Kidney (tissue), 14 donors: Measurements from ENCODE around the gene FNDC7. TPM values are rescaled to one million over a fixed set of nuclear protein-coding genes. Genes with fewer than 3 reads are reported as not detected.

Source experiments
- DNase-seq, 5 donors: peaks; one replicate each; pipeline ENCODE4 v3.0.0-alpha.2; 2013 to 2020
- FAIRE-seq: peaks from 2 replicates; lab custom pipeline; 2012; peaks lifted over from hg19 to GRCh38; lab: Jason Lieb, UNC
- H3K27ac ChIP-seq, 2 donors: one replicate each; pipeline ENCODE4 v1.7.0; 2013; ENCODE audit warnings: low read depth in 2 of 2, low read length in 2 of 2, inconsistent platforms in 1 of 2
- H3K27me3 ChIP-seq: one replicate; pipeline ENCODE4 v1.7.1; 2013; ENCODE audit warnings: low read length, inconsistent platforms; ENCODE audit not compliant: control insufficient read depth, insufficient read depth
- H3K36me3 ChIP-seq, 3 donors: one replicate each; pipeline versions ENCODE4 v1.7.0 to v1.7.1; 2013; ENCODE audit warnings: low read length in 3 of 3, control low read depth in 1 of 3, inconsistent platforms in 1 of 3; ENCODE audit not compliant: insufficient read depth in 3 of 3, control insufficient read depth in 2 of 3
- H3K4me1 ChIP-seq, 3 donors: one replicate each; pipeline versions ENCODE4 v1.7.0 to v1.7.1; 2013; ENCODE audit warnings: low read length in 3 of 3, inconsistent platforms in 1 of 3, low read depth in 1 of 3; ENCODE audit not compliant: control insufficient read depth in 2 of 3, insufficient read depth in 2 of 3
- H3K4me3 ChIP-seq, 3 donors: one replicate each; pipeline versions ENCODE4 v1.7.0 to v1.8.1; 2013; ENCODE audit warnings: low read length in 3 of 3, control low read depth in 1 of 3, inconsistent platforms in 1 of 3
- H3K9ac ChIP-seq, 3 donors: one replicate each; pipeline versions ENCODE4 v1.7.0 to v1.7.1; 2013; ENCODE audit warnings: low read length in 3 of 3, control low read depth in 1 of 3, inconsistent platforms in 1 of 3
- H3K9me3 ChIP-seq, 3 donors: one replicate each; pipeline versions ENCODE4 v1.7.0 to v1.7.1; 2013; ENCODE audit warnings: low read length in 3 of 3, control low read depth in 1 of 3, inconsistent platforms in 1 of 3; ENCODE audit not compliant: control insufficient read depth in 2 of 3, insufficient read depth in 1 of 3
- intact Hi-C: fragments of 100-400 bp; cut with DNase I; formaldehyde crosslinking; loops from one replicate; pipeline ENCODE4 v1.11.1; 2022
- polyA plus RNA-seq: library from polyadenylated mRNA; stranded (reverse); fragments of 350-450 nt; fragmentation: Illumina TruSeq; extraction: RNeasy Lipid Tissue Mini Kit (QIAGEN cat#74804); gene quantifications from one replicate; pipeline ENCODE4 v1.2.3, GENCODE V29; 2014; ENCODE audit warnings: low read depth, low replicate concordance; ENCODE audit not compliant: insufficient read depth
- total RNA-seq: library from RNA; stranded (reverse); fragmentation: NEBNext Ultra II Directional; extraction: Animal tissue kit (Norgen Biotek cat#: 25700); gene quantifications from one replicate; pipeline ENCODE4 v1.2.1, GENCODE V29; 2021
- TF ChIP-seq, protein P1 (sequence below): IDR thresholded peaks from 3 replicates; pipeline ENCODE4 v1.5.1; 2012; ENCODE audit warnings: mild to moderate bottlenecking, moderate library complexity, borderline replicate concordance; ENCODE audit not compliant: insufficient read depth; ENCODE audit errors: extremely low read depth
- donor health status: control.
- donor health status: control.
- donor health status: control.
- donor health status: control.
- donor health status: control.
- donor health status: DM: yes; HTN: yes; CAD: no.
- donor health status: Normal renal cell carcinoma (clear cell type).

Gene FNDC7
- total and polyA plus RNA-seq, 2 donors from 2014 or later, result not detected

DNA sequence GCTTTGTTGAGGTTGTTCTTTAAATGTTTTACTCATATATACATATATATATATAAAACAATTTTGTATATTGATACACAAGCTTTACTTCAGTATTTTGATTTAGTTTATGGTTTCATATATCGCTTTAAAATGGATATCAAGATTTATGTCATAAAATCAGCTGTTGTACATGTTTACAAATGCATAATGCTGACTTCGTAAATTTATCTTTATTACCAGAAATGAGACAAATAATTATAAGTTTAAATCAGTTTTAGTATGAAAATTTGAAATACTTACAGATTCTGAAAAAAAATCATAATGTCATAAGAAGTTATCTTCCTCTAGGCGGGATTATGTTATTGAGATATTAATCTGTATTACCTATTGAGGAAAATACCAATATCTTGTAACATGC lies 40.7 kb downstream of the FNDC7 start:
- Histone ChIP-seq H3K27ac (no peak overlapping the region), H3K9ac (no peak overlapping the region), H3K36me3 (peaks cover 2 to 12% (median 10%) of the 10 kb centered on the region in 3 donors), H3K9me3 (no peaks in the 10 kb centered on the region), H3K4me3 (no peak overlapping the region), H3K27me3 (no peaks in the 10 kb centered on the region), H3K4me1 (peaks cover 0 to 7% (median 5%) of the 10 kb centered on the region in 3 donors)
- DNase-seq (no peak), FAIRE-seq (no peak)
- intact Hi-C loops, result no loop called here
- TF ChIP-seq, protein P1, sequence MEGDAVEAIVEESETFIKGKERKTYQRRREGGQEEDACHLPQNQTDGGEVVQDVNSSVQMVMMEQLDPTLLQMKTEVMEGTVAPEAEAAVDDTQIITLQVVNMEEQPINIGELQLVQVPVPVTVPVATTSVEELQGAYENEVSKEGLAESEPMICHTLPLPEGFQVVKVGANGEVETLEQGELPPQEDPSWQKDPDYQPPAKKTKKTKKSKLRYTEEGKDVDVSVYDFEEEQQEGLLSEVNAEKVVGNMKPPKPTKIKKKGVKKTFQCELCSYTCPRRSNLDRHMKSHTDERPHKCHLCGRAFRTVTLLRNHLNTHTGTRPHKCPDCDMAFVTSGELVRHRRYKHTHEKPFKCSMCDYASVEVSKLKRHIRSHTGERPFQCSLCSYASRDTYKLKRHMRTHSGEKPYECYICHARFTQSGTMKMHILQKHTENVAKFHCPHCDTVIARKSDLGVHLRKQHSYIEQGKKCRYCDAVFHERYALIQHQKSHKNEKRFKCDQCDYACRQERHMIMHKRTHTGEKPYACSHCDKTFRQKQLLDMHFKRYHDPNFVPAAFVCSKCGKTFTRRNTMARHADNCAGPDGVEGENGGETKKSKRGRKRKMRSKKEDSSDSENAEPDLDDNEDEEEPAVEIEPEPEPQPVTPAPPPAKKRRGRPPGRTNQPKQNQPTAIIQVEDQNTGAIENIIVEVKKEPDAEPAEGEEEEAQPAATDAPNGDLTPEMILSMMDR, result no peak

DNA sequence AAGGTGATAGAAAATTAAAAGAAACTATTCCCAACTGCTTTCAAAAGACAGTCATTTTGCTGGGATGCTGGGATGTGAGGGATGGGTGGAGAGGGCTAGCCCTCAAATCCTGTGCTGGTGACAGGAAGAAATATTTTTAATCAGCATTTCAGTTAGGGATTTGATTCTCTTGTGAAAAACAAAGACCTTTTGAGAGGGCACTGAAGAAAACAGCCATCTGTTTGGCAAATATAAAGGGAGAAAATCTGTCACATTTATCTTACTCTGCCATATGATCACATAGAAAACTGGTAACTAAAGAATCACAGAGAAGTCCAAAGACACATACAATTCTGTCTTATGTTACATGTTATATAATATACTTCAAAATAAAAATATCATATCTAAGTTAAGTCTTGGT lies 46.1 kb downstream of the FNDC7 start:
- FAIRE-seq (no peak), DNase-seq (no peak)
- Histone ChIP-seq H3K27ac (no peak overlapping the region), H3K4me3 (no peak overlapping the region), H3K4me1 (no peaks in the 10 kb centered on the region), H3K36me3 (peaks cover 4 to 15% (median 13%) of the 10 kb centered on the region in 3 donors), H3K9ac (no peak overlapping the region), H3K9me3 (no peaks in the 10 kb centered on the region), H3K27me3 (no peaks in the 10 kb centered on the region)
- intact Hi-C loops, result no loop called here
- TF ChIP-seq, protein P1, result no peak

DNA sequence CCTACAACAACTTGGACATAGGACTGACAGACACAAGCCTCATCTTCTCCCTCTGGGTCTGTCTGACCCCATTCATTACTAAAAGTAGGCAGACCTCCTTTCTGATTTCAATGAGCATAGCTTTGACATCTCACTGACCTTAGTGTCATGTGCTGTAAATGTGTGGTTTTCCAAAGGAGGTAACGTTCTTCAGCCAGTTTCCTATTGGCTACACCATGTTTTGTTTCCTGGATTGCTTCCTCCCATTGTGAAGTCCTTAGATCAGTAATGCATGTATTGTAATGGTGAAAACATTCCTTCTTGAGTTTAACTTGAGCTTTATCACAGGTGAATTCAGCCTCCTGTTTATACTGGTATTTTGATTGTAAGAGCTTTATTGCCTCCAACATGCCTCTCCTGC lies 54.4 kb downstream of the FNDC7 start:
- TF ChIP-seq, protein P1, result no peak
- FAIRE-seq, result no peak
- intact Hi-C loops, result no loop called here
- Histone ChIP-seq H3K27ac (no peak overlapping the region), H3K9ac (no peak overlapping the region), H3K27me3 (no peaks in the 10 kb centered on the region), H3K36me3 (peaks cover 2 to 12% (median 5%) of the 10 kb centered on the region in 3 donors), H3K4me1 (no peaks in the 10 kb centered on the region), H3K9me3 (no peaks in the 10 kb centered on the region), H3K4me3 (no peak overlapping the region)
- no peak for DNase-seq

DNA sequence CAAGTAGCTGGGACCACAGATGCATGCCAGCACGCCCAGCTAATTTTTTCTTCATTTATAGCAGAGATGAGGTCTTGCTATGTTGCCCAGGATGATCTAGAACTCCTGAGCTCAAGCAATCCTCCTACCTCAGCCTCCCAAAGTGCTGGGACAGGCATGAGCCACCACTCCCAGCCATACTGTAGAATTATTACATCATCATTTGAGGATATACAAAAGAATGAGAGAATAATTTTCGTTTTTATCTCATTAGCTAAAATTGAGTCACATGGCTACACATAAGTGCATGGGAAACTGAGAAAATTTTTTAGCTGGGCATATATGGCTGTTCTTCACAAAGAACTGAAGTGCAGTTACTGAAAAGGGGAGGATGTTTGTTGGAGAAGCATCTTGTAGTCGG lies 55.0 kb downstream of the FNDC7 start:
- H3K36me3 ChIP-seq, result peaks cover 4 to 12% (median 7%) of the 10 kb centered on the region in 3 donors

More for the DNA sequence above, 55.0 kb downstream of the FNDC7 start:
- DNase-seq (no peak), FAIRE-seq (no peak)
- Histone ChIP-seq H3K9me3 (no peaks in the 10 kb centered on the region), H3K9ac (no peak overlapping the region), H3K4me3 (no peak overlapping the region), H3K4me1 (no peaks in the 10 kb centered on the region), H3K27me3 (no peaks in the 10 kb centered on the region), H3K27ac (no peak overlapping the region)
- intact Hi-C loops, result no loop called here
- TF ChIP-seq, protein P1, result no peak
